Mucosa of gallbladder (tissue), 1 donor: ENCODE data around the gene RSAD1. TPM values are rescaled to one million over a fixed set of nuclear protein-coding genes. Genes with fewer than 3 reads are reported as not detected.
"Not testable (repeated sequence)": the region's sequence is repeated elsewhere in the genome, so short reads cannot be mapped to it uniquely, and the experiment has no call there.

ENCODE experiments used
- DNase-seq: peaks from one replicate; pipeline ENCODE4 v3.0.0-alpha.2; 2020; ENCODE audit warnings: low spot score
- total RNA-seq: library from RNA; stranded (reverse); gene quantifications from one replicate; pipeline ENCODE4 v1.2.1, GENCODE V29; 2021
- donor health status: DM: no; HTN: no; CAD: no.

Gene RSAD1
- total RNA-seq, 1 donor from 2014 or later = 35.4 TPM

DNA sequence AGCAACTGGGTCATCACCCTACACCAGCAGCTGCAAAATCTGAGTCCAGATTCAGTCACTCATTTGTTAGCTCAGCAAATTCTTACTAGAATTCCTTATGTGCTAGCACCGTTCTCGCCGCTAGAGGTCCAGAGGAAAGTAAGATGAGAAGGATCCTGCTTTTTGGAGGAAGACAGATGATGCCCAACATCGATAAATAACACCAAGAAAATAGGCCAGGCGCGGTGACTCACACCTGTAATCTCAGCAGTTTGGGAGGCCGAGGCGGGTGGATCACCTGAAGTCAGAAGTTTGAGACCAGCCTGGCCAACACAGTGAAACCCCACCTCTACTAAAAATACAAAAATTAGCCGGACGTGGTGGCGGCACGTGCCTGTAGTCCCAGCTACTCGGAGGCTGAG lies 5.9 kb upstream of the RSAD1 start:
- DNase-seq = not testable (repeated sequence)

DNA sequence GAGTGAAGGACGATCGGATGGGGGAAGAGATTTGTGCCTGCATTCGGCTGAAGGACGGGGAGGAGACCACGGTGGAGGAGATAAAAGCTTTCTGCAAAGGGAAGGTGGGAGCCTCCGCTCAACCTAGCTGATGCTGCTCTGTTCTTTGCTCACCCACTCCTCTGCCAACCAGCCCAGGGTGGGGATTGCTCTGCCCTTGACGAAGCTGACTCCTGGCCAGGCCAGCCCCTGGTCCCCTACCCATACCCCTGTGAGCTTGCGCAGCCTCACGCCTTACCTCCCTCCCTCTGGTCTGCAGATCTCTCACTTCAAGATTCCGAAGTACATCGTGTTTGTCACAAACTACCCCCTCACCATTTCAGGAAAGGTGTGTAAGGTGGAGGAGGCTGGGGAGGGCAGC lies 4.8 kb upstream of the RSAD1 start:
- DNase-seq = no peak

DNA sequence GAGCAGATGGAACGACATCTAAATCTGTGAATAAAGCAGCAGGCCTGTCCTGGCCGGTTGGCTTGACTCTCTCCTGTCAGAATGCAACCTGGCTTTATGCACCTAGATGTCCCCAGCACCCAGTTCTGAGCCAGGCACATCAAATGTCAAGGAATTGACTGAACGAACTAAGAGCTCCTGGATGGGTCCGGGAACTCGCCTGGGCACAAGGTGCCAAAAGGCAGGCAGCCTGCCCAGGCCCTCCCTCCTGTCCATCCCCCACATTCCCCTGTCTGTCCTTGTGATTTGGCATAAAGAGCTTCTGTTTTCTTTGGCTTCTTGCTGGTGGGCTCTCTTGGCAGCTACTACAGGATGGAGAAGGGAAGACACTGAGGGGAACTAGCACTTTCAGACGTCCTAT lies 4.1 kb upstream of the RSAD1 start:
- no peak for DNase-seq

GRCh38 chr17:50475362-50475761 lies 3.3 kb upstream of the RSAD1 start:
- DNase-seq = no peak

DNA sequence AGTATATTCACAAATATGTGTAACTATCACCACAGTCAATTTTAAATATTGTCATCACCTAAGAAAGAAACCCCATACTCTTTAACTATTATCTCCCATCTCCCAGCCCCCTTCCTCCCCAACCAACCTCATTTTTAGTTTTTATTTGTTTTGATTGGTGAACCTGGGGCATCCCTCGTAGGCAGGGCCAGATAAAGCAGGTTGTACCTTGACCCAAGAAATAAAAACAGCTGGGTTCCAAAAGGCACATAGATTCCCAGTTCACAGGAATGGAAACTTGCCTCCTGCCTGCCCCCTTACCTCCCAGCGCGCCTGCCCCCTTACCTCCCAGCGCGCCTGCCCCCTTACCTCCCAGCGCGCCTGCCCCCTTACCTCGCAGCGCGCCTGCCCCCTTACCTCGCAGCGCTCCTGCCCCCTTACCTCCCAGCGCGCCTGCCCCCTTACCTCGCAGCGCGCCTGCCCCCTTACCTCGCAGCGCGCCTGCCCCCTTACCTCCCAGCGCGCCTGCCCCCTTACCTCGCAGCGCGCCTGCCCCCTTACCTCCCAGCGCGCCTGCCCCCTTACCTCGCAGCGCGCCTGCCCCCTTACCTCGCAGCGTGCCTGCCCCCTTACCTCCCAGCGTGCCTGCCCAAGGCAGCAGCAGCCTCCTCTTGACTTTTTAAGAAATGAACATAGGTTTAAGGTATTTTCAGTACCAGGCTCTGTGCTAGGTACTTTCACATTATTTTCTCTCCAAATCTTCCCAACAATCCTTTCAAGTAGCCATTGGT lies 2.7 kb upstream of the RSAD1 start:
- DNase-seq = not testable (repeated sequence)

- no peak for DNase-seq
Measured at GRCh38 chr17:50476545-50477315, 1.9 kb upstream of the RSAD1 start.

- DNase-seq = no peak
Measured at GRCh38 chr17:50477976-50478375, 684 bp upstream of the RSAD1 start.

GRCh38 chr17:50479522-50480141 lies 972 bp downstream of the RSAD1 start:
- DNase-seq = peak; percentile 65

- no peak for DNase-seq
Measured at GRCh38 chr17:50480142-50480764, 1.6 kb downstream of the RSAD1 start.

DNA sequence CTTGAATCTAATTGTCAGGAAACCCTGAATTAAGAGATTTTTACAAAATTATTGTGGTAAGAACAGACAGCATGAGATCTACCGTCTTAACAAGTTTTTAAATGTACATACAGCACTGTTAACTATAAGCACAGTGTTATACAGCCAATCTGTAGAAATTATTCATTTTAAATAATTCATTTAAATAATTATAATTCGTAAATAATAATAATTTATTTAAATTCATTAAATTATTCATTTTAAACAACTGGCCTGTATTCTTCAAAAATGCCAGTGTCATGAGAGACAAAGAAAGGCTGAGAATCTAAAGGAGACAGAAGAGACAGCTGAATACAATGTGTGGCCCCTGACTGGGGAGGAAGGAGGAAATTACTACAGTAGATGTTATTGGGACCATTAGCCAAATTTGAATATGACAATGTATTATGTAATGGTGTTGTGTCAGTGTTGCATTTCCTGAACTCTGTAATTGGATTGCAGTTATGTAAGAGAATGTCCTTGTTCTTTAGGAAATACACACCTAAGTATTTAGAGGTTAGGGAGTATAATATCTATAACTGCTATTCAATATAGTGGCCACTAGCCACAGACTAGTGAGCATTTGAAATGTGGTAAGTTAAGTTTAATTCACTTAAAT lies 2.3 kb downstream of the RSAD1 start:
- DNase-seq = no peak

DNA sequence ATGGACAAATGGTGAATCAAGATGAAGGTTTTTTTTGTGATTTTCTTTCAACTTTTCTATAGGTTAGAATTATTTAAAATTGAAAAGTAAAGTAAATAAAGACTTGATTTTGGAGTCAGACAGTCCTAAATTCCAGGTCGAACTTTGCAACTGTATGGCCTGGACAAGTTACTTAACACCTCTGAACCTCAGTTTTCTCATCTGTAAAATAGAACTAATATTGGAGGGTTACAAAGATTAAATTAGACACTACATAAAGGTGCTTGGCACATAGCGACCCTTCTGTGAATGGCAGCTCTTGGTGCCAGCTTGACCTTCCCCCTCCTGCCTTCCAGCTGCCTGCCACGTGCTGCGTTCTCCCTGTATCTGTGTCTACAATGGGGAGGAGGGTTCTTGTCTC lies 3.0 kb downstream of the RSAD1 start:
- DNase-seq = no peak

- no peak for DNase-seq
Measured at GRCh38 chr17:50482110-50482509, 3.5 kb downstream of the RSAD1 start.

- DNase-seq = peak; percentile 95
Measured at GRCh38 chr17:50482516-50482915, 3.9 kb downstream of the RSAD1 start.

- no peak for DNase-seq
Measured at GRCh38 chr17:50483266-50483665, 4.6 kb downstream of the RSAD1 start.

DNA sequence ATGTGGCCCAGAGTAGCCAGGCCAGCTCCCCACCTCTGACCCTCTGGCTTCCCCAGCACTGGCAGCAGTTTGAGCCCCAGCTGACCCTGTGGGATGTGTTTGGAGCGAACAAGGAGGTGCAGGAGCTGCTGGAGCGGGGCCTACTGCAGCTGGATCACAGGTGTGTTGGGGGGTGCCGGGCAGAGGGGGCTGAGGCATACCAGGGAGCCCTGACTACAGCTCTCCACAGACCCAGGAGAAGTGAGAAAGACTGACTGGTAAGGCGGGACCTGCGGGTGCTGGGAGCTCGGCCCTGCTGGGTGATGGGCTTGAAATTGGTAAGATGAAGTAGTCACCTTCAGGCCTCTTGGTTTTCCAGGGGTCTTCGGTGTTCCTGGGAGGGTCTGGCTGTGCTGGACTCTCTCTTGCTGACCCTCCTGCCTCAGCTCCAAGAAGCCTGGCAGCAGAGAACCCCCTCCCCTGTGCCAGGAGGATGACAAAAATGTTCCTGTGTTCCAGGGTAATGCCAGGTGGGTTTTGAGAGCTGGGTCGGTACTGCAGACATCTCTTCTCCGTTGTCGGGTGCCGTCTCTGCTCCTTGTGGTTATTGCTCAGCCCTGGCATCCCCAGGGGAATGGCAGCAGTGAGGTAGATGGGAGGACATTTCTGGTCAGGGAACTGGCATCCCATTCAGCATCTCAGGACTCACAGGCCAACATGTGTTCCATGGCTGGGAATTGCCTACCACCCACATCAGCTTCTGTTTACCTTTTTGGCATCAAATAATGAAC lies 5.9 kb downstream of the RSAD1 start:
- no peak for DNase-seq

DNA sequence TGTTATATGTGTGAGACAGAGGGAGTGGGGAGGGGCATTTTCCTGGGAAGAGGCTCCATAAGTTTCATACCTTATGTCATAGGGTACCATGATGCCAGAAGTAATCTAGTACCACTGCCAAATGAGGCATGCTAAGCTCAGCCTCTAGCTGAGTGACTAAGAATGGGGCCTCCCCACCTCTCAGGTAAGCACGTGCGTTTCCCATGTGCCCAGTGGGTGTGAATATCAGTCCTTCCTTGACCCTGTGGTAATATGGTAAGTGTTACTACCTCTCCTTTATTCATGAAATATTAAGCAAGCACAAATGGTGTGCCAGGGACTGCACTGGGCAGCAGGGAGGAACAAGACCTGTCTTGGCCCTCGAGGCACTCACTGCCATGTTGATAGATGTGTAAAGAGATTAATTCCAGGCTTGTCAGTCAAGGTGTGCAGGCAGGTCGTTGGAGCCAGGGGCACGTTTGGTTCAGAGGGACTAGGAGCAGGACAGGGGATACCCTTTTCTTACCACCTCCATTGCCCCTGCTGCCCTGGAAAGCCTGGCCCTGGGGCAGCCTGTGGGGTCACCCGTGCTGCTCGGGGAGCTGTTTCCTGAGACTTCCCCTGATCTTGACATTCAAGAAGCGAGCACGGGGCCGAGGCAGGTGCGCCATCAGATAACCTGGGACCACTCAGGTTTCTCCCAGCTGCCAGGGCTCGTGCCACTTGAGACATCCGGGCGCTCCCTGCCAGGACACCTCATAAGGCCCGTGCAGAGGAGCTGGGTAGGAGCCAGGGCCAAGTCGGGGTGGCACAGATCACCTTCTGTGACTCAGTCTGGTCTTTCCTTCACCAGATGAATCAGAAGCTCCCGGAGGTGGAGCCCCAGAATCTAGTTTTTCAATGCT lies 8.8 kb downstream of the RSAD1 start:
- peak; percentile 45 for DNase-seq

GRCh38 chr17:50488880-50489279 lies 10.2 kb downstream of the RSAD1 start:
- no peak for DNase-seq

DNA sequence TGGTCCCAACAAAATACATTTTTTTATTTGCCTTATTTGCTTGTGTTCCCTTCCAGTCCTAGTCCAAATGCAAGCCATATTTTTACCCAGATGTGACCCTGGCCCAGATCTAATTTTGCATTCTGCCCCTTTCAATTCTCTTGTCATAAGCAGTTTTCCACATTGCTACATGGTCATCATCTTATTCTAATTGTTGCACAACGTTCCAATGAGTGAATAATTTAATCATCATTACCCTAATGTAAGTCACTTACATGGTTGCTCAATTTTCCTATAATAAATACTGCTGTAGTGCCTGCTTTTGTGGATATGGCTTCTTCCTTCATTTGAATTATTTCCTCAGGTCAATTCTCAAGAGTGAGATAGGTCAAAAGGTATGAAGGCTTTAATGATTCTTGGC lies 12.8 kb downstream of the RSAD1 start:
- no peak for DNase-seq

- no peak for DNase-seq
Measured at GRCh38 chr17:50492214-50492613, 13.6 kb downstream of the RSAD1 start.

- no peak for DNase-seq
Measured at GRCh38 chr17:50493744-50494143, 15.1 kb downstream of the RSAD1 start.
